ENCODE results near the gene CORO2B. TPM values are rescaled to one million over a fixed set of nuclear protein-coding genes. Genes with fewer than 3 reads are reported as not detected.
"Not testable (repeated sequence)": the region's sequence is repeated elsewhere in the genome, so short reads cannot be mapped to it uniquely, and the experiment has no call there.

Gene CORO2B
- total RNA-seq, 1 donor from 2014 or later: 0.12 TPM

- ATAC-seq: no peak
Measured at GRCh38 chr15:68739390-68740080, 160.7 kb downstream of the CORO2B start.

DNA sequence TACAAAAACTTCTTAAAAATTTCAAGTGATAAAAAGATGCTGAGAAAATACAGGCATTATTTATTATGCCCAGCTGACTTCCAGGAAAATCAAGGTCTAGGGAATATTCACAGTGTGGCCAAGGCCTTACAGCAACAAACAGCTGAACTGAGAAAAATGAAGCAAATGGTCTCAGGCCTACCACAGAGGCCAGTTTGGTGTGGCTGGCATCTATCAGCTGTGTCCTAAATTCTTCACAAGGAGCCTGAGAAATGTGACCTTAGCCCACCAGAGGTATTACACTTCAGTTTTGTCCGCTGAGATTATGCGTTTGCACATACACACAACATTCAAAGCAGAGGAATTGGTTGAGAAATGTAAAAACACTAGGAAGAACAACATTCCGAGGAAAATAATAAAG is 164.5 kb downstream of the CORO2B start:
- no peak for ATAC-seq

DNA sequence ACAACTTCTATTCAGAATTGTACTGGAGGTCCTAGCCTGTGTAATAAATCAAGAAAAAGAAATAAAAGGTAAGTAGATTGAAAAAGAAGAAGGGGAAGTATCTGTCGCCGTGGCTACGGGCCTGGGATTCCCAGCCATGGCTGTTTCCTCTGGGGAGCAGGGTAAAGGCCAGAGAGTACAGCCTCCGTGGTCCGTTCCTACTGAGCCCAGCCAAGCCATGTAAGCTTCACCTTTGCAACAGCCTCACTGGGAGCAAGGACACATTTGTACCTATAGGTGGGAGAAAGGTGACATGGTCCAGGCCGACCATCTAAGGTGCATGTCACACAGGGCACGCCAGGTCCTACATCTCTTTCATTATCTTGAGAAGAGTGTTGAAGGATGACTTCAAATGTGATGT is 170.6 kb downstream of the CORO2B start:
- no peak for ATAC-seq

- ATAC-seq: no peak
Measured at GRCh38 chr15:68749793-68750192, 171.0 kb downstream of the CORO2B start.

GRCh38 chr15:68751622-68752021 is 172.8 kb downstream of the CORO2B start:
- no peak for ATAC-seq

DNA sequence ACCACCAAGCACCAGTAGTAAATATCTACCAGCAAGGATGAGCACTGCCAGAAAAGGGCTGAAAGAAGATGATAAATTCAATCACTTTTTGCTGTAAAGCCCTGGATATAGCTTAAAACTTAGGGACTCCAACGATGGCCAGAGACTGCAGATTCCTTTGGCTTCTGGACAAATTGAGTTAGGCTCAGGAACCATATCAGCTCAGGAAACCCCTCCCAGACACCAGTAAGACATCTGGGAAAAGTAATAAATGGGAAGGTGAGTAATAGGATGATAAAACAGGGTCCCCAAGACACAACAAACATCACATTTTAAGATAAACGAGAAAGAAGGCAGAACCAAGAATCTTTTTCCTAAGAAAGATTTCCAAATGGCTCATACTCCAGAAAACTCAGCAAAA is 176.9 kb downstream of the CORO2B start:
- no peak for ATAC-seq

GRCh38 chr15:68759982-68760579 is 181.3 kb downstream of the CORO2B start:
- ATAC-seq: not testable (repeated sequence)

DNA sequence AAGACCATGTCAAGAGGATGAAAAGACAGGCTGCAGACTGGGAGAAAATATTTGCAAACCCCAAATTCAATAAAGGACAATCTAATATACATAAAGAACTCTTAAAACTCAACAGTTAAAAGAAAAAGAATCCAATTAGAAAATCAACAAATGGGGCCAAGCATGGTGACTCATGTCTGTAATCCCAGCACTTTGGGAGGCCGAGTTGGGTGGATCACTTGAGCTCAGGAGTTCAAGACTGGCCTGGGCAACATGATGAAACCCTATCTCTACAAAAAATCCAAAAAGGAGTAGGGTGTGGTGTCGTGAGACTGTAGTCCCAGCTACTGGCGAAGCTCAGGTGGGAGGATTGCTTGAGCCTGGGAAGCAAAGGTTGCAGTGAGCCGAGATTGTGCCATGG is 184.3 kb downstream of the CORO2B start:
- no peak for ATAC-seq

DNA sequence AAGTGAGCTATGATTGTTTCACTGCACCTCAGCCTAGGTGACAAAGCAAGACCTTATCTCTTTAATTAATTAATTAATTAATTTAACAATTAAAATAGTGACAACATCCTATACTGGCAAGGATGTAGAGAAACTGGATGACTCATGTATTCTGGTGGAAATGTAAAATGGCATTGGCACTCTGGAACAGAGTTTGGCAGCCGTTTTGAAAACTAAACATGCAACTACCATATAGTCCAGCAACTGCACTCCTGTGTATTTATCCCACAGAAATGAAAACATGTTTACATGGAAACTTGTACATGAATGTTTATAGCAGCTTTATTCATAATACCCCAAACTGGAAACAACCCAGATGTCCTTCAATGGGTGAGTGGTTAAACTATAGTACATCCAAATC is 185.3 kb downstream of the CORO2B start:
- no peak for ATAC-seq

GRCh38 chr15:68765602-68766368 is 187.0 kb downstream of the CORO2B start:
- no peak for ATAC-seq

DNA sequence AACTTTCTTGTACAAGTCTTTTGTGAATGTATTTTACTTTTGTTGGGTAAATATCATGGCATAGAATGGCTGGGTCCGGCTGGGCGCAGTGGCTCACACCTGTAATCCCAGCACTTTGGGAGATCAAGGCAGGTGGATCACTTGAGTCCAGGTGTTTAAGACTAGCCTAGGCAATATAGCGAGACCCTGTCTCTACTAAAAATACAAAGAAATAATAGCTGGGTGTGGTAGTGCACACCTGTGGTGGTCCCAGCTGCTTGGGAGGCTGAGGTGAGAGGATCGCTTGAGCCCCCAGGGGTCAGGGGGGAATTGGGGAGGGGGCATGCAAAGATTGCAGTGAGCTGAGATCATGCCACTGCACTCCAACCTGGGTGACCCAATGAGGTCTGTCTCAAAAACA is 189.0 kb downstream of the CORO2B start:
- ATAC-seq: no peak

DNA sequence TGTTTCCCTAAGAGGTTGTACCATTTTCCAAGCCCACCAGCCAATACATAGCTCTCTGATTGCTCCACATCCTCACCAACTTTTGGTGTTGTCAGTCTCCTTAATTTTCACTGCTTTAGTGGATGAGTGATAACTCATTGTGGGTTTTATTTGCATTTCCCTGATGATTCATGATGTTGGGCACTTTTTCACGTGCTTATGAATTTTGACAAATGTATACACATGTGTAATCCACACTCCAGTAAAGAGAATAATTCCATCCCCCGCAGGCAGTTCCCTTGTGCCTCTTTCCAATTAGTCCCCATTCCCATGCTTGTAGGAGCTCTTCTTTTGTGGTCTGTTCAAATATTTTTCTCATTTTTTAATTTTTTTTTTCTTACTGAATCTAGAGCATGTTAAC is 189.5 kb downstream of the CORO2B start:
- no peak for ATAC-seq

DNA sequence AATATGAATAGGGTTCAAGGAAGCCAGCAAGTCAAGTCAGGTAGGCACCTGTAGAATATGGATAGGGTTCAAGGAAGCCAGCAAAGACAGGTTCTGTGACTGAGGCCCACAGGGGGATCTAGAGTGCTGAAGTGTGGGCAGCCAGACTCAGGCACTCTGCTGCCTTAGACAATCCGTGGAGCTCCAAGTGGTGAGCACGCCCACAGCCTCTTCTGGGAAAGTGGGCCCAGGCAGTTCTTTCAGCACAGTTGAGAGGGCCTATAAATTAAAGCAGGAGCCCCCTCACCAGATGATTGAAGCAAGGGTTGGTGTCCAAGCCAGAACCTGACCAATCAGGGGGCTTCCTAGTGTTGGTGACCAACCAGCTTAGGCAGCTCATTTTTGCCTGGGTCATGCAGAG is 190.9 kb downstream of the CORO2B start:
- no peak for ATAC-seq

GRCh38 chr15:68770216-68770615 is 191.4 kb downstream of the CORO2B start:
- ATAC-seq: no peak

DNA sequence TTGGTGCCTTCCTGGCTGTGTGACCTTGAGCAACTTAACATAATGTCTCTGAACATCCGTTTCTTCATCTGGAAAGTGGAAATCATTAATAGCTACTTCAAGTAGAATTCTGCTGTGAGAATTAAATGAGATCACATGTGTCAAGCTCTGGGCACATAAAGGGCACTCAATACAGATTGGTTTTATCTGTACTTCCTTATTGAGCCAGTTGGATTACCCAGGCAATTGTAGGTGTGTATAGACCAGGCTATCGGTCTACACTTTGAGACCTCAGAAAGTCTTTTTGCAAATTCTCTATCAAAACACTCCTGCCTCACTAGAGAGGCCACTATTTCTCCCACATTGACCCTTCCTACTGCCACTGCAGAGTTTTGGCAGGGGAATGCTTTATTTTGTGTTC is 194.2 kb downstream of the CORO2B start:
- no peak for ATAC-seq

GRCh38 chr15:68774120-68774519 is 195.3 kb downstream of the CORO2B start:
- ATAC-seq: no peak

GRCh38 chr15:68774521-68775235 is 195.9 kb downstream of the CORO2B start:
- ATAC-seq: no peak

GRCh38 chr15:68775236-68775577 is 196.4 kb downstream of the CORO2B start:
- ATAC-seq: no peak

GRCh38 chr15:68775671-68776476 is 197.1 kb downstream of the CORO2B start:
- peak; percentile 16 for ATAC-seq

DNA sequence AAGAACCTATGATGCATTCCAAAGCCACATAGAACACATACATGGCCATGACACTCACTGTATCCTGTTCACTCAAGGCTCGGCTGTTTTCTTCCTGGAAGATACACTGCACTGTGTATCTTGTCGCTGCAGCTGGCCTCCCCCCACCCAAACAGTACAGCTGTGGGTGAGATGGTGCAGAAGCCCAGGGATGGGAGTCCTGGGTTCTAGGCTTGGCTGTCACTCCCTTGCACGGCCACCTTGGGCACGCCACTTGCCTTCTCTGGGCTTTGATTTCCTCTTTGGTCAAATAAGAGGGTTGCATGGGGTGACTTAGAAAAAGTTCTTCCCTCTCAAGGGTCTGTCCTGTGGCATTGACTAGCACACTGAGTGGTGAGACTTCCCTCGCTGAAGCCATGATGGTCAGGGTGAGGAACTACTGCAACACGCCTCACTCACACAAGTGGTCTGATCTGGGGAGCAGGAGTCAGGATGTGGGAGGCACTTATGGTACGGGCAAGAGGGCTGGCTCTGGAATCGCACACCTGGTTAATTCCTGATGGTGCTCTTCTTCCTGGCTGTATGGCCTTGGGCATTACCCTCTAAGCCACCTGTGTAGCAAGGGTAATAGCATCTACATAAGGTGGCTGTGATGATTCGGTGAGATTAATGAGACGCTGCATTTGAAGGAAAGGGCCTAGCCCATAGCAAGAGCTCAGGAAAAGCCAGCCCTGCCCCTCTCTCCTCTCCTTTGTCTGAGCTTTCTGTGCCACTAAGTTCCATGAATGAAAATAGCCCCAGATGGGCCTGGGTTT is 197.9 kb downstream of the CORO2B start:
- ATAC-seq: peak; percentile 24
